ENCODE measurements around the gene LHB.

- TF ChIP-seq, protein P1, sequence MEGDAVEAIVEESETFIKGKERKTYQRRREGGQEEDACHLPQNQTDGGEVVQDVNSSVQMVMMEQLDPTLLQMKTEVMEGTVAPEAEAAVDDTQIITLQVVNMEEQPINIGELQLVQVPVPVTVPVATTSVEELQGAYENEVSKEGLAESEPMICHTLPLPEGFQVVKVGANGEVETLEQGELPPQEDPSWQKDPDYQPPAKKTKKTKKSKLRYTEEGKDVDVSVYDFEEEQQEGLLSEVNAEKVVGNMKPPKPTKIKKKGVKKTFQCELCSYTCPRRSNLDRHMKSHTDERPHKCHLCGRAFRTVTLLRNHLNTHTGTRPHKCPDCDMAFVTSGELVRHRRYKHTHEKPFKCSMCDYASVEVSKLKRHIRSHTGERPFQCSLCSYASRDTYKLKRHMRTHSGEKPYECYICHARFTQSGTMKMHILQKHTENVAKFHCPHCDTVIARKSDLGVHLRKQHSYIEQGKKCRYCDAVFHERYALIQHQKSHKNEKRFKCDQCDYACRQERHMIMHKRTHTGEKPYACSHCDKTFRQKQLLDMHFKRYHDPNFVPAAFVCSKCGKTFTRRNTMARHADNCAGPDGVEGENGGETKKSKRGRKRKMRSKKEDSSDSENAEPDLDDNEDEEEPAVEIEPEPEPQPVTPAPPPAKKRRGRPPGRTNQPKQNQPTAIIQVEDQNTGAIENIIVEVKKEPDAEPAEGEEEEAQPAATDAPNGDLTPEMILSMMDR (IDR thresholded peaks at IDR 0.05; ENCODE audit: borderline replicate concordance, extremely low read depth, low read length, poor library complexity, severe bottlenecking) = no peak
- TF ChIP-seq EZH2 (IDR thresholded peaks at IDR 0.05; ENCODE audit: borderline replicate concordance, low read depth, low read length, severe bottlenecking) = no peak
These were observed 5.2 kb upstream of the LHB start for GRCh38 chr19:49022116-49022515.
